HEK293 (cell line): ENCODE data around the gene HAO2.

ENCODE experiments used
- CTCF ChIA-PET: fragments of 350-600 bp; formaldehyde crosslinking; extraction: SDS; loops from one replicate; lab custom pipeline; 2021; ENCODE audit warnings: antibody characterized with exemption; lab: Yijun Ruan, JAX
- POLR2A ChIA-PET: fragments of 300-600 bp; formaldehyde crosslinking; extraction: SDS; loops from one replicate; lab custom pipeline; 2020; ENCODE audit warnings: antibody characterized with exemption, inconsistent platforms; lab: Yijun Ruan, JAX
- H3K27ac ChIP-seq: fragments of 200-500 bp; sonication (Bioruptor generic); 2 replicates; pipeline ENCODE4 v1.5.1; 2014; ENCODE audit warnings: low read depth, low read length, control low read depth, inconsistent platforms; ENCODE audit errors: extremely low read depth
- H3K36me3 ChIP-seq, 2 experiments: fragments of 200-500 bp in 1 of 2; sonication (Bioruptor generic) in 1 of 2; 1 replicate in 1 of 2; 2 replicates in 1 of 2; pipeline ENCODE4 v1.5.1; 2014 to 2017; ENCODE audit warnings: inconsistent platforms in 2 of 2, low read length in 2 of 2; ENCODE audit not compliant: control insufficient read depth in 2 of 2, insufficient read depth in 1 of 2
- H3K4me1 ChIP-seq: fragments of 200-500 bp; sonication (Bioruptor generic); 2 replicates; pipeline ENCODE4 v1.5.1; 2014; ENCODE audit warnings: mild to moderate bottlenecking, low read length, inconsistent platforms; ENCODE audit not compliant: control insufficient read depth, insufficient read depth
- H3K4me3 ChIP-seq: 2 replicates; pipeline ENCODE4 v1.5.1; 2011; ENCODE audit warnings: low read depth, mild to moderate bottlenecking, control low read depth, low read length, moderate library complexity
- H3K9me3 ChIP-seq: fragments of 200-500 bp; sonication (Bioruptor generic); 2 replicates; pipeline ENCODE4 v1.5.1; 2014; ENCODE audit warnings: low read depth, low read length, inconsistent platforms; ENCODE audit not compliant: control insufficient read depth, insufficient read depth
- INSM2 ChIP-seq: fragments of 450-650 bp; formaldehyde crosslinking; IDR thresholded peaks from 2 replicates; pipeline ENCODE4 v1.5.1; 2016; ENCODE audit warnings: missing biosample characterization, missing genetic modification characterization
- MYNN ChIP-seq: fragments of 450-650 bp; formaldehyde crosslinking; IDR thresholded peaks from 2 replicates; pipeline ENCODE4 v1.5.1; 2016; ENCODE audit warnings: missing biosample characterization, missing genetic modification characterization, borderline replicate concordance
- YY2 ChIP-seq: fragments of 450-650 bp; formaldehyde crosslinking; IDR thresholded peaks from 2 replicates; pipeline ENCODE4 v1.5.1; 2016; ENCODE audit warnings: missing biosample characterization, missing genetic modification characterization
- ZFP69B ChIP-seq: fragments of 450-650 bp; formaldehyde crosslinking; IDR thresholded peaks from 2 replicates; pipeline ENCODE4 v1.5.1; 2016; ENCODE audit warnings: missing biosample characterization, missing genetic modification characterization
- ZNF121 ChIP-seq: fragments of 450-650 bp; formaldehyde crosslinking; IDR thresholded peaks from 2 replicates; pipeline ENCODE4 v1.5.1; 2016; ENCODE audit warnings: missing biosample characterization, missing genetic modification characterization
- ZNF184 ChIP-seq: fragments of 450-650 bp; IDR thresholded peaks from 2 replicates; pipeline ENCODE4 v1.5.1; 2018; ENCODE audit warnings: missing biosample characterization, mild to moderate bottlenecking, missing genetic modification characterization
- ZNF211 ChIP-seq: fragments of 450-650 bp; formaldehyde crosslinking; IDR thresholded peaks from 2 replicates; pipeline ENCODE4 v1.5.1; 2016; ENCODE audit warnings: low read depth, missing biosample characterization, missing genetic modification characterization
- ZNF221 ChIP-seq: fragments of 450-650 bp; formaldehyde crosslinking; IDR thresholded peaks from 2 replicates; pipeline ENCODE4 v1.5.1; 2017; ENCODE audit warnings: missing biosample characterization, missing genetic modification characterization, borderline replicate concordance
- ZNF341 ChIP-seq: fragments of 450-650 bp; formaldehyde crosslinking; IDR thresholded peaks from 2 replicates; pipeline ENCODE4; 2016; ENCODE audit warnings: low read depth, missing biosample characterization, missing genetic modification characterization
- ZNF404 ChIP-seq: fragments of 450-650 bp; formaldehyde crosslinking; IDR thresholded peaks from 2 replicates; pipeline ENCODE4 v1.5.1; 2017; ENCODE audit warnings: missing biosample characterization, missing genetic modification characterization
- ZNF501 ChIP-seq: fragments of 450-650 bp; formaldehyde crosslinking; IDR thresholded peaks from 2 replicates; pipeline ENCODE4 v1.5.1; 2016; ENCODE audit warnings: missing biosample characterization, missing genetic modification characterization
- ZNF518A ChIP-seq: fragments of 450-650 bp; formaldehyde crosslinking; conservative IDR thresholded peaks from 2 replicates; pipeline ENCODE4 v1.5.1; 2016; ENCODE audit warnings: low read depth, missing biosample characterization, missing genetic modification characterization
- ZNF560 ChIP-seq: fragments of 450-650 bp; formaldehyde crosslinking; IDR thresholded peaks from 2 replicates; pipeline ENCODE4 v1.5.1; 2017; ENCODE audit warnings: missing biosample characterization, missing genetic modification characterization, borderline replicate concordance
- ZNF610 ChIP-seq: fragments of 450-650 bp; formaldehyde crosslinking; IDR thresholded peaks from 2 replicates; pipeline ENCODE4 v1.5.1; 2016; ENCODE audit warnings: missing biosample characterization, missing genetic modification characterization, borderline replicate concordance
- ZNF623 ChIP-seq: fragments of 450-650 bp; formaldehyde crosslinking; IDR thresholded peaks from 2 replicates; pipeline ENCODE4 v1.5.1; 2016; ENCODE audit warnings: missing biosample characterization, missing genetic modification characterization
- ZNF837 ChIP-seq: fragments of 450-650 bp; formaldehyde crosslinking; IDR thresholded peaks from 2 replicates; pipeline ENCODE4 v1.5.1; 2016; ENCODE audit warnings: missing biosample characterization, missing genetic modification characterization
- TF ChIP-seq, protein P1 (sequence below): fragments of 450-650 bp; formaldehyde crosslinking; IDR thresholded peaks from 2 replicates; pipeline ENCODE4 v1.5.0; 2017; ENCODE audit warnings: missing biosample characterization, missing genetic modification characterization, borderline replicate concordance
- TF ChIP-seq, protein P2 (sequence below): fragments of 450-650 bp; formaldehyde crosslinking; IDR thresholded peaks from 2 replicates; pipeline ENCODE4 v1.5.1; 2016; ENCODE audit warnings: missing biosample characterization, missing genetic modification characterization

HAO2 gene

GRCh38 chr1:119358636-119359035 is 9.9 kb upstream of the HAO2 start (continued):
- TF ChIP-seq, protein P1, sequence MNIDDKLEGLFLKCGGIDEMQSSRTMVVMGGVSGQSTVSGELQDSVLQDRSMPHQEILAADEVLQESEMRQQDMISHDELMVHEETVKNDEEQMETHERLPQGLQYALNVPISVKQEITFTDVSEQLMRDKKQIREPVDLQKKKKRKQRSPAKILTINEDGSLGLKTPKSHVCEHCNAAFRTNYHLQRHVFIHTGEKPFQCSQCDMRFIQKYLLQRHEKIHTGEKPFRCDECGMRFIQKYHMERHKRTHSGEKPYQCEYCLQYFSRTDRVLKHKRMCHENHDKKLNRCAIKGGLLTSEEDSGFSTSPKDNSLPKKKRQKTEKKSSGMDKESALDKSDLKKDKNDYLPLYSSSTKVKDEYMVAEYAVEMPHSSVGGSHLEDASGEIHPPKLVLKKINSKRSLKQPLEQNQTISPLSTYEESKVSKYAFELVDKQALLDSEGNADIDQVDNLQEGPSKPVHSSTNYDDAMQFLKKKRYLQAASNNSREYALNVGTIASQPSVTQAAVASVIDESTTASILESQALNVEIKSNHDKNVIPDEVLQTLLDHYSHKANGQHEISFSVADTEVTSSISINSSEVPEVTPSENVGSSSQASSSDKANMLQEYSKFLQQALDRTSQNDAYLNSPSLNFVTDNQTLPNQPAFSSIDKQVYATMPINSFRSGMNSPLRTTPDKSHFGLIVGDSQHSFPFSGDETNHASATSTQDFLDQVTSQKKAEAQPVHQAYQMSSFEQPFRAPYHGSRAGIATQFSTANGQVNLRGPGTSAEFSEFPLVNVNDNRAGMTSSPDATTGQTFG (tag by site-specific recombination), result no peak

DNA sequence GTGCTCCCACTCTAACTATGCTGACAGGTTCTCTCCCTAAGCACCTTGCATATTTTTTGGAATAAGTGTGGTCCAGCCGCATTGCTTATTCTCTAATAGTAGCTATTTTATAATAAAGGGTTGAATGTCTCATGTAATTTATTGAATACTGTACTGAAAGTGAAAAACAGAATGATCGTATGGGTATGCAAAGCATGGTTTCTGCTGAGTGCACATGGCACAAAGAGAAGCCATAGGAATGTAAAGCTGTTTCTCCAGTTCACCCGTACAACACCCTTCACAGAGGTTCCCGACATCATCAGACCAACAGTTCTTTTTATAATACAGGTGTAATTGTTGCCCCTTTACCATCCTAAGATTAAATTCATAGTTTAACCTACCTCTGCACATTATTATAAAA is 8.9 kb upstream of the HAO2 start:
- no peaks in the 10 kb centered on the region for H3K9me3 ChIP-seq
- H3K4me1 ChIP-seq, result no peaks in the 10 kb centered on the region
- H3K27ac ChIP-seq, result no peak overlapping the region
- TF ChIP-seq ZNF121 (tag by site-specific recombination), result no peak
- no peaks in the 10 kb centered on the region for H3K36me3 ChIP-seq
- CTCF ChIA-PET, result no interaction called here
- POLR2A ChIA-PET, result no interaction called here
- H3K4me3 ChIP-seq, result no peak overlapping the region

DNA sequence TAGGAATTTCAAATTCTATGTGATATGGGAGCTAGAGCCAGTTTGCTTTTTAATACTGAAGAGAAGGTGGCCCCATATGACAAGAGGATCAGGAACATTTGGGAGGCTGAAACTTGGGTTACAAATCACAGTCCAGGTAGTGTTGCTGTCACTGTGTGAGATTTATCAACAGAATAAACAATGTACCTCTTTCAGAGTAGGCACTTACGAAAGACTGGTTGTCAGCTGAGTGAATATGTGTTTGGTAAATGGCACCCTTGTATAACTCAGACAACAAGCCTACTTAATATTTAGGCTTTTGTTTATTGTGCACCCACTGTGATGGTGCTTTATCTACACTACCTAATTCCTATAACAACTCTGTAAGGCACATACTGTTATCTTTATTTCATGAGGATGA is 7.4 kb upstream of the HAO2 start:
- Histone ChIP-seq H3K27ac (no peak overlapping the region), H3K36me3 (no peaks in the 10 kb centered on the region), H3K9me3 (no peaks in the 10 kb centered on the region), H3K4me1 (no peaks in the 10 kb centered on the region), H3K4me3 (no peak overlapping the region)
- no peak for TF ChIP-seq ZNF404 (tag by site-specific recombination)
- TF ChIP-seq ZNF211 (tag by site-specific recombination), result no peak
- TF ChIP-seq, protein P2, sequence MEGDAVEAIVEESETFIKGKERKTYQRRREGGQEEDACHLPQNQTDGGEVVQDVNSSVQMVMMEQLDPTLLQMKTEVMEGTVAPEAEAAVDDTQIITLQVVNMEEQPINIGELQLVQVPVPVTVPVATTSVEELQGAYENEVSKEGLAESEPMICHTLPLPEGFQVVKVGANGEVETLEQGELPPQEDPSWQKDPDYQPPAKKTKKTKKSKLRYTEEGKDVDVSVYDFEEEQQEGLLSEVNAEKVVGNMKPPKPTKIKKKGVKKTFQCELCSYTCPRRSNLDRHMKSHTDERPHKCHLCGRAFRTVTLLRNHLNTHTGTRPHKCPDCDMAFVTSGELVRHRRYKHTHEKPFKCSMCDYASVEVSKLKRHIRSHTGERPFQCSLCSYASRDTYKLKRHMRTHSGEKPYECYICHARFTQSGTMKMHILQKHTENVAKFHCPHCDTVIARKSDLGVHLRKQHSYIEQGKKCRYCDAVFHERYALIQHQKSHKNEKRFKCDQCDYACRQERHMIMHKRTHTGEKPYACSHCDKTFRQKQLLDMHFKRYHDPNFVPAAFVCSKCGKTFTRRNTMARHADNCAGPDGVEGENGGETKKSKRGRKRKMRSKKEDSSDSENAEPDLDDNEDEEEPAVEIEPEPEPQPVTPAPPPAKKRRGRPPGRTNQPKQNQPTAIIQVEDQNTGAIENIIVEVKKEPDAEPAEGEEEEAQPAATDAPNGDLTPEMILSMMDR, result no peak
- TF ChIP-seq ZNF623, result no peak
- no peak for TF ChIP-seq ZNF610 (tag by site-specific recombination)
- CTCF ChIA-PET, result interaction anchor here (0.6 to 1.4 kb wide), 3 partner anchors 8 to 86 kb away, joined by 3 to 4 read pairs (median 3); no protein-coding TSS in a partner anchor
- POLR2A ChIA-PET, result no interaction called here

DNA sequence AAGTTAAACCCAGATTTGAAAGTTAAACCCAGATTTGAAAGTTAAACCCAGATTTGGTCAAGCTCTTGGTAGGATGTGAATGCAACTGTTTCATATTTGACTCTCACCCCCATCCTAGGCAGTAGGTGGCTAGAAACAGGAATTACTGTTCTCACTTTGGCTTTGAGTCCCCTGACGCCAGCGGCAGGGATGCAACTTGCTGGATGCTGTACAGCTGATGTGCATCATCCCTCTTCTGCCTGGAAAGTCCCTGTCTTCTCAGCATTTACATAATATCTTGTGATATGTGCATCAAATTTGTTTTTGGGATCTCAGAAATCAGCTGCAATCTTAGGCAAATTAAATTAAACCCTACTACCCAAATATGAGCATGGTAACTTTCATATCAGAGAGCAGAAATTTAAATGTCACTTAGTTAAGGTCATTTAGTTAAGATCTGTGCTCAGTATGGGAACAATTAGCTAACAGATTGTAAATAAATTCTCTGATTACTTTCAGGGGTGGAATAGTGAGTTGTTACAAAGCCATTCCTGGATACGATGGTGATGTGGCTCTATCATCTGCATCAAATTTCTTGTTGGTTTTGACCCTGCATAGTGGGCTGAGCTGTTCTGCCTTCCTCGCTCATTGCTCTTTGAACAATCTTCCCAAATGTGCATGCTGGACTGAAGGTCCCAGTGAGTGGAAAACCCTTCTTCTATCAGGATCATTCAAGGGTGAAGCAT is 6.8 kb upstream of the HAO2 start:
- ChIA-PET CTCF (interaction anchor here (0.6 to 1.4 kb wide), 4 partner anchors 8 to 86 kb away, joined by 3 to 4 read pairs (median 3); no protein-coding TSS in a partner anchor), POLR2A (no interaction called here)
- H3K36me3 ChIP-seq, result no peaks in the 10 kb centered on the region
- no peaks in the 10 kb centered on the region for H3K4me1 ChIP-seq
- no peak for TF ChIP-seq ZNF560
- TF ChIP-seq MYNN (tag by site-specific recombination), result no peak
- no peak for TF ChIP-seq YY2 (tag by site-specific recombination)
- no peak for TF ChIP-seq INSM2 (tag by site-specific recombination)
- TF ChIP-seq ZNF184 (tag by site-specific recombination), result no peak
- TF ChIP-seq ZFP69B (tag by site-specific recombination), result no peak
- TF ChIP-seq ZNF837 (tag by site-specific recombination), result no peak
- no peak for TF ChIP-seq ZNF501 (tag by site-specific recombination)
- TF ChIP-seq ZNF341 (tag by site-specific recombination), result no peak
- no peak for TF ChIP-seq ZNF404 (tag by site-specific recombination)
- no peak for TF ChIP-seq ZNF518A
- no peak for TF ChIP-seq ZNF221
- no peak overlapping the region for H3K27ac ChIP-seq
- no peak overlapping the region for H3K4me3 ChIP-seq
- H3K9me3 ChIP-seq, result no peaks in the 10 kb centered on the region
